Epithelial cell of proximal tubule (primary cell): Measurements from ENCODE around the gene POLR2M. TPM values are rescaled to one million over a fixed set of nuclear protein-coding genes. Genes with fewer than 3 reads are reported as not detected.

Source experiments
- DNase-seq: peaks from one replicate; pipeline ENCODE4 v3.0.0-alpha.2; 2011; ENCODE audit warnings: low read depth
- H3K4me3 ChIP-seq: 2 replicates; pipeline ENCODE4 v1.5.1; 2011; ENCODE audit warnings: low read depth, mild to moderate bottlenecking, low read length
- total RNA-seq: library from RNA; depleted of rRNA; stranded (reverse); fragments of >200 nt; gene quantifications from 2 replicates; pipeline ENCODE4 v1.2.3, GENCODE V29; 2015
- TF ChIP-seq, protein P1 (sequence below): conservative IDR thresholded peaks from 2 replicates; pipeline ENCODE4 v1.5.1; 2012; ENCODE audit warnings: low read depth, mild to moderate bottlenecking, low read length

Gene POLR2M
- total RNA-seq, 1 donor from 2014 or later: 39.3 TPM

DNA sequence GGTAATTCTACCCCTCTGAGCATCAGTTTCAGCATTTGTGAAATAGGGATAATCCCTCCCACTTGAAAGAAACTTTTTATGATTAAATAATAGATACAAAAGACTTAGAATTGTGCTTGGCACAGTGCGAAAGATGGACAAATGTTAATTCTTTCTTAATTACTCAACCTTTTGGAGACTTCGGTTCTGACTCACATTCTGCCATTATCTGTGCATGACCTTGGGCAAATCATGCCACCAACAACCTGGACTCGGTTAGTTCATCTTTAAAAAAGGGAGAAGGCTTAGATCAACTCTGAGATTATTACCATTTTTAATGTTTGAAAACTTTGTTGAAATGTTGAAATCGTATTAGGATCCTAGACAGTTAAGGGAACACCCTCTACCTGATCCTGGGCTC, 40.6 kb upstream of the POLR2M start:
- DNase-seq: no peak
- no peak overlapping the region for H3K4me3 ChIP-seq
- TF ChIP-seq, protein P1, sequence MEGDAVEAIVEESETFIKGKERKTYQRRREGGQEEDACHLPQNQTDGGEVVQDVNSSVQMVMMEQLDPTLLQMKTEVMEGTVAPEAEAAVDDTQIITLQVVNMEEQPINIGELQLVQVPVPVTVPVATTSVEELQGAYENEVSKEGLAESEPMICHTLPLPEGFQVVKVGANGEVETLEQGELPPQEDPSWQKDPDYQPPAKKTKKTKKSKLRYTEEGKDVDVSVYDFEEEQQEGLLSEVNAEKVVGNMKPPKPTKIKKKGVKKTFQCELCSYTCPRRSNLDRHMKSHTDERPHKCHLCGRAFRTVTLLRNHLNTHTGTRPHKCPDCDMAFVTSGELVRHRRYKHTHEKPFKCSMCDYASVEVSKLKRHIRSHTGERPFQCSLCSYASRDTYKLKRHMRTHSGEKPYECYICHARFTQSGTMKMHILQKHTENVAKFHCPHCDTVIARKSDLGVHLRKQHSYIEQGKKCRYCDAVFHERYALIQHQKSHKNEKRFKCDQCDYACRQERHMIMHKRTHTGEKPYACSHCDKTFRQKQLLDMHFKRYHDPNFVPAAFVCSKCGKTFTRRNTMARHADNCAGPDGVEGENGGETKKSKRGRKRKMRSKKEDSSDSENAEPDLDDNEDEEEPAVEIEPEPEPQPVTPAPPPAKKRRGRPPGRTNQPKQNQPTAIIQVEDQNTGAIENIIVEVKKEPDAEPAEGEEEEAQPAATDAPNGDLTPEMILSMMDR: no peak

- H3K4me3 ChIP-seq: no peak overlapping the region
- DNase-seq: no peak
- TF ChIP-seq, protein P1: peak; percentile 76
Measured at GRCh38 chr15:57667171-57667849, 39.2 kb upstream of the POLR2M start.

- no peak for DNase-seq
- TF ChIP-seq, protein P1: no peak
- no peak overlapping the region for H3K4me3 ChIP-seq
Measured at GRCh38 chr15:57668016-57668415, 38.5 kb upstream of the POLR2M start.

DNA sequence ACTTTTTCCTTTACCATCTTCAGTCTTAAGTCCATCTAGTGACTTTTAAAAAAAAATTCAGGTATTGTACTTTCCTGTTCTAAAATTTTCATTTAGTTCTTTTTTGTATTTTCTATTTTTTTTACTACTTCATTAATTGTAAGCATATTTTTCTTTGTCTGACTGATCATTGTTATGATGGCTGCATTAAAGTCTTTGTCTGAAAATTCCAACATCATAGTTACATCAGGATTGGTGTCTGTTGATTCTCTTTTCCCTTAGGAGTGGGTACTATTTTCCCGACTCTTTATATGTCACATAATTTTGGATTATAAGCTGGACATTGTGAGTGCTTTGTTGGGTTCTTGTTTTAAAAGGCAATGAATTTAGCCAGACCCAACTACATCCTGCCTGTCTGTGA, 34.9 kb upstream of the POLR2M start:
- H3K4me3 ChIP-seq: no peak overlapping the region
- no peak for DNase-seq
- TF ChIP-seq, protein P1: no peak

- no peak for DNase-seq
- TF ChIP-seq, protein P1: no peak
- no peak overlapping the region for H3K4me3 ChIP-seq
Measured at GRCh38 chr15:57675481-57676181, 30.9 kb upstream of the POLR2M start.

GRCh38 chr15:57676585-57676984, 29.9 kb upstream of the POLR2M start:
- no peak for DNase-seq
- TF ChIP-seq, protein P1: no peak
- H3K4me3 ChIP-seq: no peak overlapping the region

DNA sequence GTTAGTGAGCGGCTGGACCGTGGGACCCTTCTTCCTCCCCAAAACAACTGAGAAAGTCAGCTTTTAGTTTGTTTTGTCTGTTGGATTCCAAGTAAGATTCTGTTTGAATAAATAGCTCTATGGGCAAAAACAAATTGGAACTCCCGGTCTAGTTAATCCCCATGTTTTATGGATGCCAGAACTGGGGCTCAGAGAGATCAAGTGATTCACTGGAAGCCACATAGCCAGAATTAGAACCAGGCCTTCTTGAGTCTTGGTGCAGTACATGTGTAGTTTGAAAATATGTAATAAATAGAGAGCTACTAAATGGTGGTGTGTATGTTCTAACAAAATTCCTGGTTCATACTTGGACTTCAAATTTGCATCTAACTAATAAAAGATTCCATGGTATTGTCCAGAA, 29.3 kb upstream of the POLR2M start:
- TF ChIP-seq, protein P1: no peak
- H3K4me3 ChIP-seq: no peak overlapping the region
- DNase-seq: no peak
